PC-3 (cell line): ENCODE results near the gene RARA.
"Not testable (repeated sequence)": the region's sequence is repeated elsewhere in the genome, so short reads cannot be mapped to it uniquely, and the experiment has no call there.

Experiments used
- CTCF ChIP-seq: fragments of 300-600 bp; sonication (generic); conservative IDR thresholded peaks from 2 replicates; pipeline ENCODE4 v1.5.1; 2017; ENCODE audit warnings: antibody characterized with exemption, low read depth, mild to moderate bottlenecking, low read length
- EZH2 ChIP-seq: fragments of 300-600 bp; sonication (generic); IDR thresholded peaks from one replicate; pipeline ENCODE4 v1.6.1; 2017; ENCODE audit warnings: antibody characterized with exemption, mild to moderate bottlenecking, low read length; ENCODE audit not compliant: unreplicated experiment
- EZH2phosphoT487 ChIP-seq: fragments of 300-600 bp; sonication (generic); IDR thresholded peaks from 2 replicates; pipeline ENCODE4 v1.6.1; 2018; ENCODE audit warnings: mild to moderate bottlenecking, antibody characterized with exemption, low read length, borderline replicate concordance

DNA sequence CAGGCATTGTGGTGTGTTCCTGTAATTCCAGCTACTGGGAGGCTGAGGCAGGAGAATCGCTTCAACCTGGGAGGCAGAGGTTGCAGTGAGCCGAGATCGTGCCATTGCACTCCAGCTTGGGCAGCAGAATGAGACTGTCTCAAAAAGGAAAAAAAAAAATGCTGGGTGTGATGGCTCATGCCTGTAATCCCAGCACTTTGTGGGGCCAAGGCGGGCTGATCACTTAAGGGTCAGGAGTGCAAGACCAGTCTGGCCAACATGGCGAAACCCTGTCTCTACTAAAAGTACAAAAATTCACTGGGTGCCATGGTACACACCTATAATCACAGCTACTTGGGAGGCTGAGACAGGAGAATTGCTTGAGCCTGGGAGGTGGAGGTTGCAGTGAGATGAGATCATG lies 4.1 kb upstream of the RARA start:
- TF ChIP-seq CTCF, EZH2, EZH2phosphoT487: not testable (repeated sequence)
